Psoas muscle (tissue), 8 donors: ENCODE data around the gene PREX1. TPM values are rescaled to one million over a fixed set of nuclear protein-coding genes. Genes with fewer than 3 reads are reported as not detected.

ENCODE experiments used
- ATAC-seq, 4 donors: fragments of 200-7000 bp; cut with Tn5 transposase; one replicate each; pipeline ENCODE4 v1.9.1; 2020; ENCODE audit warnings: moderate library complexity in 3 of 4, mild to moderate bottlenecking in 2 of 4
- DNase-seq, 2 donors: peaks; one replicate each; pipeline ENCODE4 v3.0.0-alpha.2; 2020
- H3K27ac ChIP-seq: fragments of 200-600 bp; one replicate; pipeline ENCODE4 v1.8.0; 2022
- H3K27me3 ChIP-seq, 3 donors: fragments of 200-600 bp in 1 of 3; one replicate each; pipeline versions ENCODE4 v1.6.1 to v1.8.0; 2013 to 2022; ENCODE audit warnings: low read length in 2 of 3, mild to moderate bottlenecking in 2 of 3, moderate library complexity in 1 of 3; ENCODE audit not compliant: insufficient read depth in 3 of 3
- H3K36me3 ChIP-seq, 2 donors: fragments of 200-600 bp in 1 of 2; one replicate each; pipeline versions ENCODE4 v1.6.1 to v1.8.0; 2013 to 2022; ENCODE audit warnings: low read depth in 1 of 2, mild to moderate bottlenecking in 1 of 2, moderate library complexity in 1 of 2; ENCODE audit not compliant: insufficient read depth in 1 of 2
- H3K4me1 ChIP-seq: fragments of 200-600 bp; one replicate; pipeline ENCODE4 v1.8.0; 2022
- H3K4me3 ChIP-seq: fragments of 200-600 bp; one replicate; pipeline ENCODE4 v1.8.0; 2022; ENCODE audit warnings: mild to moderate bottlenecking
- H3K9me3 ChIP-seq: fragments of 200-600 bp; one replicate; pipeline ENCODE4 v1.8.0; 2022
- CTCF ChIP-seq: fragments of 200-600 bp; IDR thresholded peaks from one replicate; pipeline ENCODE4 v1.8.0; 2022; ENCODE audit warnings: antibody characterized with exemption
- WGBS, 3 donors: extraction: QIAGEN DNeasy Blood & Tissue Kit; methylation state at CpG; one replicate each; pipeline versions ENCODE4 v1.1.6 to v1.1.7; 2013; 5-methylcytosine and 5-hydroxymethylcytosine counted together
- intact Hi-C, 2 donors: fragments of 100-400 bp; cut with DNase I; formaldehyde crosslinking; loops; one replicate each; pipeline versions ENCODE4 v1.11.0 to v1.14.2; 2022
- polyA plus RNA-seq, 3 donors: library from polyadenylated mRNA; stranded (reverse); fragments of 200-250 nt; gene quantifications; one replicate each; pipeline ENCODE4 v1.2.3, GENCODE V29; 2013
- total RNA-seq, 4 donors: library from RNA; stranded (reverse); fragmentation: NEBNext Ultra II Directional in 2 of 4; extraction: Animal tissue kit (Norgen Biotek cat#: 25700) in 2 of 4; gene quantifications; one replicate each; pipeline versions ENCODE4 v1.2.1 to v1.2.4, GENCODE V29; 2021 to 2023
- donor health status: healthy with polysubstance abuse.
- donor health status: DM: no; HTN: no; CAD: no; lungs with moderate emphysema.
- donor health status: Bipolar disorder and iron deficiency.
- donor health status: healthy.
- donor health status: DM: yes; HTN: yes; CAD: no.
- donor health status: DM: no; HTN: no; CAD: no.
- donor health status: DM: no; HTN: no; CAD: no.
- donor health status: DM: yes; HTN: yes; CAD: no.

PREX1 gene
- total and polyA plus RNA-seq, 7 donors: 2.5 to 8.3 (median 5.3) TPM

- Histone ChIP-seq H3K27ac (no peak overlapping the region), H3K4me1 (no peaks in the 10 kb centered on the region), H3K36me3 (no peaks in the 10 kb centered on the region), H3K27me3 (no peaks in the 10 kb centered on the region), H3K9me3 (no peaks in the 10 kb centered on the region), H3K4me3 (no peak overlapping the region)
- DNase-seq: no peak
- WGBS, 3 donors: 33 to 39% (median 34%) methylated on average over 13 of the region's 13 CpGs
- peak; percentile 68 to 80 (median 77) for ATAC-seq
- no peak for TF ChIP-seq CTCF
- intact Hi-C loops: no loop called here
Observed at GRCh38 chr20:48807586-48808381, 20.0 kb downstream of the PREX1 start.

GRCh38 chr20:48807051-48807450 lies 20.7 kb downstream of the PREX1 start:
- Histone ChIP-seq H3K4me3 (no peak overlapping the region), H3K4me1 (no peaks in the 10 kb centered on the region), H3K27ac (no peak overlapping the region), H3K36me3 (no peaks in the 10 kb centered on the region), H3K9me3 (no peaks in the 10 kb centered on the region), H3K27me3 (no peaks in the 10 kb centered on the region)
- DNase-seq (no peak), ATAC-seq (no peak)
- 76 to 92% (median 80%) methylated on average over 1 of the region's 1 CpG for WGBS, 3 donors
- TF ChIP-seq CTCF: no peak
- intact Hi-C loops: no loop called here

GRCh38 chr20:48805716-48806115 lies 22.1 kb downstream of the PREX1 start:
- DNase-seq (no peak), ATAC-seq (no peak)
- H3K27me3 ChIP-seq: no peaks in the 10 kb centered on the region
- WGBS, 3 donors: 92 to 98% (median 98%) methylated on average over 5 of the region's 5 CpGs
- H3K4me1 ChIP-seq: no peaks in the 10 kb centered on the region
- H3K9me3 ChIP-seq: no peaks in the 10 kb centered on the region
- intact Hi-C loops: no loop called here
- TF ChIP-seq CTCF: no peak
- H3K36me3 ChIP-seq: no peaks in the 10 kb centered on the region
- no peak overlapping the region for H3K4me3 ChIP-seq
- H3K27ac ChIP-seq: no peak overlapping the region

- no peak for DNase-seq
- TF ChIP-seq CTCF: no peak
- no peaks in the 10 kb centered on the region for H3K36me3 ChIP-seq
- no peak for ATAC-seq
- no peak overlapping the region for H3K4me3 ChIP-seq
- intact Hi-C loops: no loop called here
- 44 to 55% (median 51%) methylated on average over 8 of the region's 8 CpGs for WGBS, 3 donors
- H3K27me3 ChIP-seq: no peaks in the 10 kb centered on the region
- H3K27ac ChIP-seq: no peak overlapping the region
- no peaks in the 10 kb centered on the region for H3K4me1 ChIP-seq
- H3K9me3 ChIP-seq: no peaks in the 10 kb centered on the region
Observed at GRCh38 chr20:48805286-48805685, 22.5 kb downstream of the PREX1 start.
